Neural progenitor cell (in vitro differentiated cells): ENCODE measurements around the gene ALDH1L2. TPM values are rescaled to one million over a fixed set of nuclear protein-coding genes. Genes with fewer than 3 reads are reported as not detected.
A peak's percentile ranks its signal among the peaks of the same experiment; 100 is the strongest.

Experiments
- DNase-seq: peaks from one replicate; pipeline ENCODE4 v3.0.0-alpha.2; 2016; ENCODE audit warnings: low spot score
- H2AFZ ChIP-seq: fragments of 200-600 bp; sonication (generic); replicated peaks from 2 replicates; pipeline ENCODE4 v1.6.1; 2016; ENCODE audit warnings: antibody characterized with exemption
- H3F3A ChIP-seq: fragments of 200-600 bp; sonication (generic); 2 replicates; pipeline ENCODE4 v1.6.1; 2016; ENCODE audit warnings: antibody characterized with exemption, low read depth
- H3K27ac ChIP-seq: fragments of 200-600 bp; sonication (generic); 2 replicates; pipeline ENCODE4 v1.5.1; 2016; ENCODE audit warnings: mild to moderate bottlenecking
- H3K27me3 ChIP-seq: fragments of 200-600 bp; sonication (generic); 2 replicates; pipeline ENCODE4 v1.6.1; 2016; ENCODE audit warnings: mild to moderate bottlenecking, moderate library complexity
- H3K36me3 ChIP-seq: fragments of 200-600 bp; sonication (generic); 2 replicates; pipeline ENCODE4 v1.5.1; 2016
- H3K4me1 ChIP-seq: fragments of 200-600 bp; sonication (generic); 2 replicates; pipeline ENCODE4 v1.6.1; 2016; ENCODE audit warnings: mixed run types
- H3K4me2 ChIP-seq: fragments of 200-600 bp; sonication (generic); 2 replicates; pipeline ENCODE4 v1.6.1; 2016
- H3K4me3 ChIP-seq: fragments of 200-600 bp; sonication (generic); 2 replicates; pipeline ENCODE4 v1.5.1; 2016
- H3K79me2 ChIP-seq: fragments of 200-600 bp; sonication (generic); 2 replicates; pipeline ENCODE4 v1.6.1; 2016; ENCODE audit warnings: low read depth
- H3K9ac ChIP-seq: fragments of 200-600 bp; sonication (generic); 2 replicates; pipeline ENCODE4 v1.6.1; 2016
- H3K9me3 ChIP-seq: fragments of 200-600 bp; sonication (generic); 2 replicates; pipeline ENCODE4 v1.5.1; 2016; ENCODE audit warnings: low read depth
- H4K20me1 ChIP-seq: fragments of 200-600 bp; sonication (generic); 2 replicates; pipeline ENCODE4 v1.6.1; 2016; ENCODE audit warnings: low read depth
- H3K27ac Mint-ChIP-seq: 3 replicates; pipeline ENCODE4 v1.8.0; 2021; ENCODE audit warnings: mixed read lengths
- H3K27me3 Mint-ChIP-seq: 2 replicates; pipeline ENCODE4 v1.8.0; 2022; ENCODE audit warnings: low read depth, mild to moderate bottlenecking, inconsistent platforms, moderate library complexity, mixed read lengths; ENCODE audit not compliant: insufficient read depth
- H3K36me3 Mint-ChIP-seq: 3 replicates; pipeline ENCODE4 v1.8.0; 2021; ENCODE audit warnings: mixed read lengths
- H3K4me1 Mint-ChIP-seq: 3 replicates; pipeline ENCODE4 v1.8.0; 2021; ENCODE audit warnings: mixed read lengths
- H3K4me3 Mint-ChIP-seq: 3 replicates; pipeline ENCODE4 v1.8.0; 2021; ENCODE audit warnings: mild to moderate bottlenecking, moderate library complexity, mixed read lengths
- H3K9me3 Mint-ChIP-seq: 3 replicates; pipeline ENCODE4 v1.8.0; 2020; ENCODE audit warnings: mixed read lengths
- EZH2 ChIP-seq: fragments of 200-600 bp; sonication (generic); IDR thresholded peaks from 2 replicates; pipeline ENCODE4 v1.6.1; 2017; ENCODE audit warnings: antibody characterized with exemption, mild to moderate bottlenecking, moderate library complexity
- EZH2phosphoT487 ChIP-seq: fragments of 200-600 bp; sonication (generic); IDR thresholded peaks from 2 replicates; pipeline ENCODE4 v1.6.1; 2017; ENCODE audit warnings: antibody characterized with exemption
- total RNA-seq: library from RNA; depleted of rRNA; stranded (reverse); fragments of >200 nt; gene quantifications from 2 replicates; pipeline ENCODE4 v1.2.3, GENCODE V29; 2015; ENCODE audit warnings: low replicate concordance
- TF ChIP-seq, protein P1 (sequence below): fragments of 200-600 bp; sonication (generic); IDR thresholded peaks from 2 replicates; pipeline ENCODE4 v1.5.1; 2017; ENCODE audit warnings: antibody characterized with exemption, mild to moderate bottlenecking

ALDH1L2 gene
- total RNA-seq, 1 donor from 2014 or later = 0.13 TPM

DNA sequence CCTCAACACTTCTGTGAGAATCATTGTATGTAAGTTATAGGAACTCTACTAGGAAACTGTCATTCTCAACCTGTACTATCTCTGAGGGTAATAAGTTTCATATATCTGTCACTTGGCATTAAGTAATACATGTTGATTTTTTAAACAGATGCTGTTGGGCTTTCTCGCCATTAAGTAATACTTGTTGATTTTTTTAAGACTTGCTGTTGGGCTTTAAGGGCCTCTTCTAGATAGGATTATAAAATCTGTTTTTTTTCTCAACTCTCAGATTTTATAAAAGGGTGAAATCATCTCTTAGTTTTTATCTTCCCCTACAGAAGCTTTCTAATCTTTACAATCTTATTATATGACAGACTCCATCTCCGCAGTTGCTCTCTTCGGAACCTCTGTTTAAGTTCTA is 28.8 kb upstream of the ALDH1L2 start:
- no peak for TF ChIP-seq EZH2phosphoT487
- TF ChIP-seq EZH2 = no peak
- TF ChIP-seq, protein P1, sequence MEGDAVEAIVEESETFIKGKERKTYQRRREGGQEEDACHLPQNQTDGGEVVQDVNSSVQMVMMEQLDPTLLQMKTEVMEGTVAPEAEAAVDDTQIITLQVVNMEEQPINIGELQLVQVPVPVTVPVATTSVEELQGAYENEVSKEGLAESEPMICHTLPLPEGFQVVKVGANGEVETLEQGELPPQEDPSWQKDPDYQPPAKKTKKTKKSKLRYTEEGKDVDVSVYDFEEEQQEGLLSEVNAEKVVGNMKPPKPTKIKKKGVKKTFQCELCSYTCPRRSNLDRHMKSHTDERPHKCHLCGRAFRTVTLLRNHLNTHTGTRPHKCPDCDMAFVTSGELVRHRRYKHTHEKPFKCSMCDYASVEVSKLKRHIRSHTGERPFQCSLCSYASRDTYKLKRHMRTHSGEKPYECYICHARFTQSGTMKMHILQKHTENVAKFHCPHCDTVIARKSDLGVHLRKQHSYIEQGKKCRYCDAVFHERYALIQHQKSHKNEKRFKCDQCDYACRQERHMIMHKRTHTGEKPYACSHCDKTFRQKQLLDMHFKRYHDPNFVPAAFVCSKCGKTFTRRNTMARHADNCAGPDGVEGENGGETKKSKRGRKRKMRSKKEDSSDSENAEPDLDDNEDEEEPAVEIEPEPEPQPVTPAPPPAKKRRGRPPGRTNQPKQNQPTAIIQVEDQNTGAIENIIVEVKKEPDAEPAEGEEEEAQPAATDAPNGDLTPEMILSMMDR = no peak
- Mint-ChIP-seq H3K36me3 (peaks cover 18% of the 10 kb centered on the region), H3K27me3 (no peaks in the 10 kb centered on the region), H3K4me3 (no peak overlapping the region), H3K9me3 (no peaks in the 10 kb centered on the region), H3K27ac (no peak overlapping the region), H3K4me1 (peaks cover 17% of the 10 kb centered on the region)
- Histone ChIP-seq H2AFZ (no peak overlapping the region), H3K27ac (no peak overlapping the region), H3K79me2 (peaks cover 59% of the 10 kb centered on the region), H3F3A (peaks cover 3% of the 10 kb centered on the region), H3K4me1 (no peaks in the 10 kb centered on the region), H3K36me3 (peaks cover 20% of the 10 kb centered on the region), H4K20me1 (peaks cover 14% of the 10 kb centered on the region), H3K27me3 (no peaks in the 10 kb centered on the region), H3K4me3 (no peak overlapping the region), H3K9me3 (no peaks in the 10 kb centered on the region), H3K4me2 (no peak overlapping the region), H3K9ac (no peak overlapping the region)
- DNase-seq = no peak

DNA sequence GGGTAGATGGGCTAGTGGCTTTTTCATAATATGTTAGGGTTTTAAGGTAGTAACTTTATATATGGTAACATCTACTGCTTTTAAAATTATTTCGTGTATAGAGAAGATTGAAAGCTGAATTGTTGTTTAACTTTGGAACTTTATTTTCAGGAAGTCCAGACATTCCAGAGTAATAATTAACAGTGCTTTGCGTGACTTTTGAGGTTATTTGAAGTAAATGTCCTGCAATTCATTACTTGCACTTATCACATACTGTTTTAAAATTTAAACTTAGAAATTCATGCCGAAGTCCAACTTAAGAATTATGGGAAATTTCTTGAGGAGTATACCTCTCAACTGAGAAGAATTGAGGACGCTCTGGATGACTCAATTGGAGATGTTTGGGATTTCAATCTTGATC is 26.6 kb upstream of the ALDH1L2 start:
- Mint-ChIP-seq H3K4me1 (peaks cover 26% of the 10 kb centered on the region), H3K36me3 (peaks cover 11% of the 10 kb centered on the region), H3K4me3 (no peak overlapping the region), H3K9me3 (no peaks in the 10 kb centered on the region), H3K27me3 (peaks cover 5% of the 10 kb centered on the region), H3K27ac (no peak overlapping the region)
- H3K9me3 ChIP-seq = no peaks in the 10 kb centered on the region
- peaks cover 7% of the 10 kb centered on the region for H3K4me1 ChIP-seq
- peaks cover 7% of the 10 kb centered on the region for H3F3A ChIP-seq
- no peak overlapping the region for H3K27ac ChIP-seq
- H3K27me3 ChIP-seq = peaks cover 12% of the 10 kb centered on the region
- peaks cover 14% of the 10 kb centered on the region for H4K20me1 ChIP-seq
- H3K9ac ChIP-seq = no peak overlapping the region
- no peak overlapping the region for H3K4me3 ChIP-seq
- H3K79me2 ChIP-seq = peaks cover 59% of the 10 kb centered on the region
- no peak for TF ChIP-seq EZH2
- no peak for TF ChIP-seq EZH2phosphoT487
- TF ChIP-seq, protein P1 = no peak
- peaks cover 11% of the 10 kb centered on the region for H3K36me3 ChIP-seq
- no peak for DNase-seq
- no peak overlapping the region for H2AFZ ChIP-seq
- peak overlapping the region; percentile 84 for H3K4me2 ChIP-seq

- Mint-ChIP-seq H3K4me3 (peak overlapping the region; percentile 95), H3K27me3 (peaks cover 6% of the 10 kb centered on the region), H3K36me3 (peaks cover 8% of the 10 kb centered on the region), H3K9me3 (peaks cover 3% of the 10 kb centered on the region), H3K27ac (no peak overlapping the region), H3K4me1 (peaks cover 26% of the 10 kb centered on the region)
- Histone ChIP-seq H3K27me3 (peaks cover 13% of the 10 kb centered on the region), H3K4me2 (peak overlapping the region; percentile 84), H4K20me1 (peaks cover 14% of the 10 kb centered on the region), H3K9me3 (no peaks in the 10 kb centered on the region), H3K9ac (no peak overlapping the region), H3K4me1 (peaks cover 7% of the 10 kb centered on the region), H2AFZ (no peak overlapping the region), H3F3A (peaks cover 7% of the 10 kb centered on the region), H3K36me3 (no peaks in the 10 kb centered on the region), H3K79me2 (peaks cover 59% of the 10 kb centered on the region), H3K27ac (no peak overlapping the region), H3K4me3 (peak overlapping the region; percentile 55)
- DNase-seq = no peak
- TF ChIP-seq EZH2phosphoT487 (no peak), EZH2 (no peak)
- TF ChIP-seq, protein P1 = no peak
Observed at GRCh38 chr12:105109465-105110212, 25.4 kb upstream of the ALDH1L2 start.
